Endothelial cell of umbilical vein (primary cell): Measurements from ENCODE around the gene KANK3. TPM values are rescaled to one million over a fixed set of nuclear protein-coding genes. Genes with fewer than 3 reads are reported as not detected.

Experiments used
- BruUV-seq: library from RNA; stranded (reverse); fragments of 400-500 nt; replicated peaks from 2 replicates; lab custom pipeline; 2021; lab: Mats Ljungman, UMichigan
- CTCF ChIA-PET: fragments of 300-600, 350-600 bp; sonication (Branson Sonifier 250); formaldehyde crosslinking; loops from one replicate; lab custom pipeline; 2021; ENCODE audit warnings: antibody characterized with exemption, inconsistent platforms; lab: Charles Lee
- POLR2A ChIA-PET: fragments of 300-600, 350-600 bp; sonication (Branson Sonifier 250); formaldehyde crosslinking; loops from one replicate; lab custom pipeline; 2021; ENCODE audit warnings: antibody characterized with exemption, inconsistent platforms; lab: Charles Lee
- DNase-seq: peaks from one replicate; pipeline ENCODE4 v3.0.0-alpha.2; 2011; ENCODE audit warnings: low read depth, low spot score
- FAIRE-seq: peaks from 2 replicates; lab custom pipeline; 2011; peaks lifted over from hg19 to GRCh38; lab: Jason Lieb, UNC
- H2AFZ ChIP-seq: 2 replicates; pipeline ENCODE4 v1.6.0; 2012; ENCODE audit warnings: low read depth, low read length, control low read depth, inconsistent platforms
- H3K27ac ChIP-seq: 2 replicates; pipeline ENCODE4 v1.5.1; 2011; ENCODE audit warnings: low read depth, mild to moderate bottlenecking, control low read depth, low read length, moderate library complexity; ENCODE audit not compliant: insufficient read depth
- H3K27me3 ChIP-seq, 2 experiments: 2 replicates each; pipeline versions ENCODE4 v1.6.0 to v1.6.1; 2011; ENCODE audit warnings: low read length in 2 of 2, mixed read lengths in 1 of 2; ENCODE audit not compliant: control insufficient read depth in 2 of 2, insufficient read depth in 2 of 2
- H3K36me3 ChIP-seq, 2 experiments: 2 replicates in 1 of 2; 3 replicates in 1 of 2; pipeline ENCODE4 v1.5.1; 2011; ENCODE audit warnings: low read length in 2 of 2, mild to moderate bottlenecking in 1 of 2, moderate library complexity in 1 of 2; ENCODE audit not compliant: control insufficient read depth in 2 of 2, insufficient read depth in 2 of 2; ENCODE audit errors: extremely low read depth in 1 of 2
- H3K4me1 ChIP-seq: 3 replicates; pipeline ENCODE4 v1.5.1; 2011; ENCODE audit warnings: mild to moderate bottlenecking, low read length; ENCODE audit not compliant: control insufficient read depth, insufficient read depth; ENCODE audit errors: extremely low read depth
- H3K4me2 ChIP-seq: 2 replicates; pipeline ENCODE4 v1.6.1; 2011; ENCODE audit warnings: low read length, control low read depth, mixed read lengths; ENCODE audit not compliant: insufficient read depth
- H3K4me3 ChIP-seq, 3 experiments: fragments of 200-600 bp in 1 of 3; sonication (generic), shearing (Covaris generic) in 1 of 3; replicated peaks in 1 of 3; 2 replicates each; pipeline ENCODE4 v1.5.1; 2011 to 2016; ENCODE audit warnings: control low read depth in 3 of 3, low read length in 3 of 3, mild to moderate bottlenecking in 2 of 3, inconsistent platforms in 1 of 3, low read depth in 1 of 3, moderate library complexity in 1 of 3; ENCODE audit not compliant: insufficient read depth in 1 of 3
- H3K79me2 ChIP-seq: 2 replicates; pipeline ENCODE4 v1.6.0; 2012; ENCODE audit warnings: low read length, inconsistent platforms; ENCODE audit not compliant: control insufficient read depth, insufficient read depth
- H3K9ac ChIP-seq: replicated peaks from 2 replicates; pipeline ENCODE3; 2011; ENCODE audit warnings: low read length, control low read depth; ENCODE audit not compliant: insufficient read depth; ENCODE audit errors: extremely low read depth
- H3K9me1 ChIP-seq: replicated peaks from 3 replicates; pipeline ENCODE4 v1.6.0; 2011; ENCODE audit warnings: mild to moderate bottlenecking, low read length; ENCODE audit not compliant: control insufficient read depth, insufficient read depth; ENCODE audit errors: extremely low read depth
- H3K9me3 ChIP-seq: replicated peaks from 2 replicates; pipeline ENCODE4 v1.5.1; 2012; ENCODE audit warnings: low read length, inconsistent platforms; ENCODE audit not compliant: control insufficient read depth, insufficient read depth
- H4K20me1 ChIP-seq: replicated peaks from 2 replicates; pipeline ENCODE3; 2011; ENCODE audit warnings: mild to moderate bottlenecking, low read length; ENCODE audit not compliant: control insufficient read depth, insufficient read depth; ENCODE audit errors: extremely low read depth
- CTCF ChIP-seq, 2 donors: IDR thresholded peaks; 1 replicate in 1 of 2; 2 replicates in 1 of 2; pipeline ENCODE4 v1.5.1; 2011; ENCODE audit warnings: low read length in 2 of 2, mild to moderate bottlenecking in 2 of 2, moderate library complexity in 2 of 2, control low read depth in 1 of 2, inconsistent platforms in 1 of 2, low read depth in 1 of 2; ENCODE audit not compliant: insufficient read depth in 1 of 2; ENCODE audit errors: extremely low read depth in 1 of 2
- FOS ChIP-seq: IDR thresholded peaks from 2 replicates; pipeline ENCODE4 v1.6.1; 2011; ENCODE audit warnings: mild to moderate bottlenecking, low read length, moderate library complexity, borderline replicate concordance; ENCODE audit not compliant: insufficient read depth
- JUN ChIP-seq: IDR thresholded peaks from 2 replicates; pipeline ENCODE4 v1.6.1; 2011; ENCODE audit warnings: borderline replicate concordance, low read depth; ENCODE audit not compliant: insufficient read length, insufficient read depth
- MYC ChIP-seq: IDR thresholded peaks from one replicate; pipeline ENCODE4 v1.6.1; 2011; ENCODE audit warnings: mild to moderate bottlenecking, low read depth, low read length
- POLR2A ChIP-seq: IDR thresholded peaks from 2 replicates; pipeline ENCODE4 v1.6.1; 2012; ENCODE audit warnings: low read depth, mild to moderate bottlenecking, control low read depth, low read length
- dilution Hi-C: fragments of 300-500 bp; cut with MboI; formaldehyde crosslinking; loops from one replicate; pipeline ENCODE4 v1.15.0; 2019; ENCODE audit warnings: low sequenced_read_pairs; ENCODE audit not compliant: extremely low pct_ligation_motif_present
- intact Hi-C: fragments of 100-400 bp; cut with micrococcal nuclease; formaldehyde crosslinking; loops from one replicate; pipeline ENCODE4 v1.10.0; 2022
- polyA plus RNA-seq, 4 experiments: library from polyadenylated mRNA; depleted of rRNA in 3 of 4; stranded (reverse) in 3 of 4; unstranded in 1 of 4; fragments of >200 nt; gene quantifications; 2 replicates each; pipeline versions ENCODE4 v1.2.1 to v1.2.3, GENCODE V29; 2011 to 2012; ENCODE audit warnings: missing spikeins in 1 of 4
- total RNA-seq: library from RNA; stranded (reverse); gene quantifications from 2 replicates; pipeline ENCODE4 v1.2.3, GENCODE V29; 2021

KANK3 gene
- total and polyA plus RNA-seq, 2 donors (not counting 3 experiments of a cell fraction or from before 2014, with no cell fraction given): 22.1 to 30.0 TPM

GRCh38 chr19:8389891-8390616, 47.0 kb upstream of the KANK3 start, which contains the start of gene RAB11B:
Gene RAB11B (plus strand): TSS chr19:8390360. CDS start chr19:8390417, 57 bp downstream.
- DNase-seq: peak; percentile 100
- H3K79me2 ChIP-seq: peaks cover 30% of the 10 kb centered on the region
- ChIA-PET CTCF (interaction anchor here (0.8 to 5.0 kb wide), 7 partner anchors 9 to 116 kb away, joined by 3 to 29 read pairs (median 6); partner anchors contain the start of genes ANGPTL4 and MARCHF2), POLR2A (interaction anchor here (0.6 to 2.0 kb wide), 11 partner anchors 23 to 124 kb away, joined by 3 to 8 read pairs (median 4); partner anchors contain the start of genes HNRNPM, KANK3, MARCHF2 and ZNF414)
- no peaks in the 10 kb centered on the region for H3K27me3 ChIP-seq
- dilution Hi-C loops (no loop called here), intact Hi-C loops (loop anchor here (1.0 kb wide), 4 partner anchors 23 to 35 kb away; partner anchors contain the start of gene MARCHF2)
- peak within 1 kb of the TSS; percentile 12 for H2AFZ ChIP-seq
- peak within 1 kb of the TSS; percentile 97 for H3K27ac ChIP-seq
- H3K4me1 ChIP-seq: peaks cover 23% of the 10 kb centered on the region
- H3K9me3 ChIP-seq: no peaks in the 10 kb centered on the region
- peak within 1 kb of the TSS; percentile 98 for H3K9ac ChIP-seq
- no peaks in the 10 kb centered on the region for H4K20me1 ChIP-seq
- FAIRE-seq: peak; percentile 99
- peak within 1 kb of the TSS; percentile 62 to 93 (median 69) for H3K4me3 ChIP-seq
- H3K4me2 ChIP-seq: peak within 1 kb of the TSS; percentile 54
- H3K36me3 ChIP-seq: no peaks in the 10 kb centered on the region
- no TSS peak for BruUV-seq
- no peaks in the 10 kb centered on the region for H3K9me1 ChIP-seq
- TF ChIP-seq MYC (no peak), POLR2A (peak; percentile 54), FOS (peak; percentile 18), JUN (peak; percentile 91), CTCF (IDR thresholded peaks at IDR 0.05; ENCODE audit: extremely low read depth in 1 of 2, insufficient read depth in 1 of 2, low read depth in 1 of 2, low read length in 2 of 2) (no peak)
